HTERT RPE-1 (cell line): ENCODE data around the gene CMTM8.

Source experiments
- in situ Hi-C: fragments of 300-500 bp; cut with MboI; formaldehyde crosslinking; loops from 4 replicates; pipeline ENCODE4 v1.14.3; 2020; ENCODE audit warnings: low sequenced_read_pairs

CMTM8 gene

GRCh38 chr3:32276279-32276841 is 37.9 kb downstream of the CMTM8 start:
- in situ Hi-C loops, result no loop called here

DNA sequence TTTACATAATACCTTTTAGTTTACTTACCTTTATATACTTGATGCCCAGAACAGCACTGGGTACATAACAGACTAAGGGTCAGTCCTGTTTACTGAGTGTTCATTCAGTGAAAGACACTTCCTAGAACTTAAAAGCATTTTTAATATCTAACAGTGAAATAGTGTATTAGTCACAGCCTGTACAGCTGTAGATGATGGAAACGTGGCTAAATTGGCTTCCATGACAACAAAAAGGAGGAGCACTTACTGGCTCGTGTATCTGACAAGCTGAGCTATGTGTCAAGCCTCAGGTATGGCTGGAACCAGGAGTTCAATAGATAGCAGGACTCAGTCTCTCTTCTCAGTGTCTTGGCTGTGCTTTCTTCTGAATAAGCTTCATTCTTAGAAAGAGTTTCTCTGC is 40.2 kb downstream of the CMTM8 start:
- in situ Hi-C loops, result no loop called here

DNA sequence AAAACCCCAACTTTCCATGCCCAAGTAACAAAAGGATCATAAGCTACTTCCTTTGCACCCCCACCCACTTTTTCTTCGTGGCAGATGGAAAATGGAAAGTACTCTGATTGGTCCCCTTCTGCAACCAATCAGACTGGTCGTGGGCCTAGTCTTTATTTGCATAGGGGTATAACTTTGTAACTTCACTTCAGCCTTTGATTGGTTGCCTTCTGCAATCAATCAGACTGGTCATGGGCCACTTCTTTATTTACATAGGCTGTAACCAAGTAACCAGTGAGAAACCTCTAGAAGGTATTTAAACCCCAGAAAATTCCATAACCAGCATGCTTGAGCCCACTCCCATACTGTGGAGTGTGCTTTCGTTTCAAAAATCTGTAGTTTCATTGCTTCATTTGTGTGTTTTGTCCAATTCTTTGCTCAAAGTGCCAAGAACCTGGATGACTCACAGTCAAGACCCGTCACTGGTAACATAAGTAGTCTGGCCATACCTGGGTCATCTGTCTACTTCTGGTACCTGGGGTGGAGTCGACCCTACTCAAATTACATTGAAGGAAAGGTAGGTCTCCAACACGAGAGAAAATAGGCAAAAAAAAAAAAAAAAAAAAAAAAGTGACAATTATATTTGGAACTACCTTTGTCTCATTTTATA is 41.9 kb downstream of the CMTM8 start:
- in situ Hi-C loops, result no loop called here

DNA sequence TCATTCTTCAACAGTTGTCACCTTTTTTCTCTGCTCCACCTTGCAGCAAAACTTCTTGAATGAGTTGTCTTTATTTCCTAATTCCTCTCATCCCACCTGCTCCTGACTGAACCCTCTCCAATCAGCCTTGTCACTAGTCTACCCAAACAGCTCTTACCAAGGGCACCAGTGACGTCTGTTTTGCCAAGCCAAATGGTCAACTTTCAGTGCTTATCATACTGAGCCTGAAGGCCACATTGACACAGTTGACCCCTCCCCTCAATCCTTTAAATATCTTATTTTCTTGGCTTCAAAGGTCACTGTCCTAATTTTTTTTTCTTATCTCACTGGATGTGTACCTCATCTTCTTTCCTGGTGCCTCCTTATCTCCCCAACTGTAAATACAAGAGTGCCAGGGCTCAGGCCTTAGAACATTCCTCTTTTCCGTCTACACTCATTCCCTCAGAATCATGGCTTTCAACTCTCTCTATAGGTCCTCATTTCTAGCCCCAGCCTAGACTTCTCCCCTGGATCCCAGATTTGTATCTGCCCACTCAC is 43.2 kb downstream of the CMTM8 start:
- in situ Hi-C loops, result no loop called here

- in situ Hi-C loops, result no loop called here
These were observed 44.2 kb downstream of the CMTM8 start for GRCh38 chr3:32282578-32283154.

- in situ Hi-C loops, result no loop called here
These were observed 44.8 kb downstream of the CMTM8 start for GRCh38 chr3:32283304-32283703.

- in situ Hi-C loops, result no loop called here
These were observed 46.1 kb downstream of the CMTM8 start for GRCh38 chr3:32284443-32285212.

DNA sequence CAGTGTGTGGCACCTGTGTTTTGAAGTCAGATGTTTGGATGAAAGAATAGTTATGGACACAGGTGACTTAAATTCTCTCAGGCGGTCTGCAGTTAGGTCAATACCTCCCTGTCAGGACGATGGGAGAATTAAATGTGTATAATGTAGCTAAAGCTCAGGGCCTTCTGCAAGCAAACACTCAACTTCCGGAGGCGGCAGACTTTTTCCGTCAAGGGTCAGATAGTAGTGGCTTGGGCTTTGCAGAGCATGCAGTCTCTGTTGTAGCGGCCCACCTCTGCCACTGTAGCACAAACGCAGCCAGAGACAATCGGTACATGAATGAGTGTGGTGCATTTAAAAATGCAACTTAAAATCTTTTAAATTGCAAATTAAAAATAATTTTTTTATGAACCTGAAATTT is 47.4 kb downstream of the CMTM8 start:
- in situ Hi-C loops, result no loop called here

GRCh38 chr3:32288819-32289218 is 50.3 kb downstream of the CMTM8 start:
- in situ Hi-C loops, result no loop called here

DNA sequence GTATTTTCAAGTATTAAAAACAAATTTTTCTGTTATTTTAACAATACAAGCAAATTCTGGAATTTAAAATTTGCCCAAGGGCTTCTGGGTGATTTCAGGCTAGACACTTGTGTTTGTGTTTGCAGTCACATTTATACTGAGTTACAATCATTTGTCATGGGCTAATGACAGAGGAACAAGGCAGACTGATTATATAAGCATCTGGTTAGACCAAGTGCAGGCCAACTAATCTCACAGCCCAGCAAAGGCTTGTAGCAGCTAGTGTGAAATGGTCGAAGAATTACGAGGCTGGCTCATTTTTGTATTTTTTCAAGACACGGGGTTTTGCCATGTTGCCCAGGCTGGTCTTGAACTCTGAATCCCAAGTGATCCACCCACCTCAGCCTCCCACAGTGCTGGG is 52.1 kb downstream of the CMTM8 start:
- in situ Hi-C loops, result no loop called here

DNA sequence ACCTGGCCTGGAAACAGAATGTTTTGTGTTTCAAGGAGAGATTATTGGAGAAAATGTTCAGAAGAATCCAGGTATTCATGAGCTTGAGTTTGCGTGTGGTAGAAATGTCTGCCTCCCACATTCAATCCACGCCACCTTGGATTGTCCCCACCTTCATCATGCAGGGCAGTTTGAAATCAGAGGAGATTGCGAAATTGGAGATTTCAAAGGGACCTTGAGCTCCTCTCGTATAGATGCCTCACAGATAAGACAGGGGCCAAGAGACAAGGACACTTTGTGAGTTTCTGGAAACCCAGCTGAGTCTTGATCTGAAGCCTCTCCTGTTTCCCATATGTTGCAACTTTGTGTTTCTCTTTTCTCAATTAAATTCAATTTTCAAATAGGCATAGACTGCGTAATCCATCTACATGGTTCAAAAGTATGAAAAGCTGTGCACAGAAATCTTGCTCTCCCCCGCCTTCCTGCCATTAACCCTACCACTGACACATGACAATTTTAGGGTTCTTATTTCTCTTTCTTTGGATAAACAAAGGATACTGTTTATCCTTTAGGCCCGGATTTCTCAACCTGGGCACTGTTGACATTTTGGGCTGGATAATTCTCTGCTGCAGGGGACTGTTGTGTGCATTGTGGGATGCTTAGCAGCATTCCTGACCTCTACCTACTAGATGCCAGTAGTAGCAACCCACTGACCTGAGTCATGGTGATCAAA is 53.8 kb downstream of the CMTM8 start:
- in situ Hi-C loops, result no loop called here

DNA sequence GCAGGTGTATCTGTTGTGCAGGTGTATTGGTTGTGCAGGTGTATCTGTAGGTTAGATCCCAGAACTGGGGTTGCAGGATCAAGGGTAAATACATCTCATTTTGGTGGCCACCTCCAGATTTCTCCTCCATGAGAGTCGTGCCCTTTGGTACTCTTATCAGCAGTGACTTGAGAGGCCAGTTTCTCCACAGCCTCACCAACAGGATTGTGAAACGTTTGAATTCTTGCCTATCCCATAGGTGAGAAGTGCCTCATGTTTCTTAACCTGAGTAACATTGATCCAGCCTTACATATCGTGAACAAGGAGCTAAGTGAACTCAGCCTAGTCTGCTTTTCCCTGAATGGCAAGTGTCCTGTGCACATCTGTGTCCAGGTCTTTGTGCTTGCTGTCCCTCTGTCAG is 55.4 kb downstream of the CMTM8 start:
- in situ Hi-C loops, result no loop called here

- in situ Hi-C loops, result no loop called here
These were observed 58.0 kb downstream of the CMTM8 start for GRCh38 chr3:32296251-32297204.

DNA sequence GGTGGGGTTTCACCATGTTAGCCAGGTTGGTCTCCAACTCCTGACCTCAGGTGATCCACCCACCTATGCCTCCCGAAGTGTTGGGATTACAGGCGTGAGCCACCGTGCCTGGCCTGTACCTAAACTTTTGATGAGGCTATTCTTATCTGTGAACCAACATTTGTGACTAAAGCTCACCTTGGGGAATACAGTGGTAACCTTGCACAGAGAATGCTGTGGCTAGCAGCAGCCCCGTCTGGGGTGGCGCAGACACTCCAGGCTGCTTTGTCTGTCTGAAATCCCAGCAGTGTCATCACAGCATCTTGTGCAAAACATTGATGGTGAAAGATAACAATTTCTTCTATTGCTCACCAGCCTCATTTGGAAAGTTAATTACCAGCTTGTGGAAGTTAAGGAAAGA is 58.9 kb downstream of the CMTM8 start:
- in situ Hi-C loops, result no loop called here

DNA sequence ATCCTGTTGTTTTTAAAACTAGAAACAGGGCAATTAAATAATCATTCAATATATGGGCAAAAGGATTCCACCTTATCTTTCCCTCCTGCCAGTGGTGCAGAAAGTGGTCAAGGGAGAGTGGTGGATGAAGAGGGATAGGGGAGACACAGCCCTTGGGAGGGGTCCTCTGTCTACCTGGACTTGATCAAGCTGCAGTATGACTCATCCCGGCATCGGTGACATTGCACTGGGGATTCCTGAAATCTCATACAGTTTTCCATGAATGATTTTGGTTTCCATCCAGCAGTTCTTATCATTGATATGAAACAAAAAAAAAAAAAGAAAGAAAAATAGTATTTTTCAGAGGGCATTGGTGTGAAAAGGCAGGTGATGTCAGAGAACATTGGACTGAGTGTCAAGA is 62.9 kb downstream of the CMTM8 start:
- in situ Hi-C loops, result no loop called here

GRCh38 chr3:32302601-32303398 is 64.3 kb downstream of the CMTM8 start:
- in situ Hi-C loops, result no loop called here

DNA sequence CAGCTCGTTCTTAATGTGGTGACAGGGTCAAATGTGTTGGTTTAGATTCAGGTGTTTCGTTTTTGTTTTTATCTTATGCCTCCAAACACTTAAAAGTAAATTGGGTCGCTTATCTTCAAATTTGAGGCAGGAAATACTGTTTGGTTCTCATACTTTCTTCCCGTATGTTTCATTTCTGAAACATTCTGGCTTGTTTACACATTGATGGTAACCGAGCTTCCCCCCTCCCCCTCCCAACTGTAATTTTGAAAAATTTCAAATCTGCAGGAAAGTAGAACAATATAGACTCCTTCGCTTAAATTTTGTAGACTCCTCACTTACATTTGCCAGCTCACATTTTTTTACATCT is 64.9 kb downstream of the CMTM8 start:
- in situ Hi-C loops, result no loop called here

DNA sequence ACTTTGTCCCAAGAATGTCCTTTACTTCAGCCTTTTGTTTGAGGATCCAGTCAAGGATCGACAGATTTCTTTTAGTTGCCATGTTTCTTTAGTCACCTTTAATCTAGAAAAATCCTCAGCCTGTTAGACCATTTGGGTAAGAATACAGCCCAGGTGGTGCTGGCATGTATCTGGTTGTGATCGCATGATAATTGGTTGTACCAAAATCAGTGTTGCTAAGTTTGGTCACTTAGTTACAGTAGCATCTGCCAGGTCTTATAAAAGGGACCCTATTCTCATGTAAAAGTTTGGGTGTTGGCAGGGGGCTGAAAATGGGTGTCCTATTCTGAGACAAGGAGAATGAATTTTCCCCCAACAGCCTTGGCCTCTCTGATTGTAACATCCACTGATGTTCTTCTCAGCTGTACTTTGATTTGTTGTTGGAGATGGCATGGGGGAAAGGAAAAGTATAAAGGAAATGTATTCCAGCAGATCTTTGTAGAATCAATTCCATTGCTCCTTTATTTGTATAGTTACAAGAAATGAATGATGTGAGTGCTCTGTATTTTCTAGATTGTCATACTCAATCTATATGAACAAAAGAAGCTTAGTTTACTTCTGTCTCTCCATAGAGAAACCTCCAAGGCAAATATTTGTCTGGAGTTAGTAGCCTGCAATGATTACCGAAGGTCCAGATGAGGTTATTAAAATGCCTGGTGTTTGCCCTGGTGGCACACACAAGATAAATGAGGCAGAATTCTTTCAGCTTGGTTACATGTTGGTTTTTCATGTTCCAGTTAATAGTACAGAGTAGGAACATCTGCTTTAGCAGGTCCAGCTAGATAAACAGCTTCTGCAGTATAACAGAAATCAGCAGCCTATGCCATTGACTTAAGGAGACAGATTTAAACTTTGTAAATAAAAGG is 65.7 kb downstream of the CMTM8 start:
- in situ Hi-C loops, result no loop called here
